PC-9 (cell line): Measurements from ENCODE around the gene CFAP73.

Experiments
- EZH2 ChIP-seq: fragments of 200-600 bp; sonication (generic); IDR thresholded peaks from 2 replicates; pipeline ENCODE4 v1.8.0; 2017; ENCODE audit warnings: antibody characterized with exemption, low read depth
- TF ChIP-seq, protein P1 (sequence below): fragments of 200-600 bp; sonication (generic); conservative IDR thresholded peaks from 2 replicates; pipeline ENCODE4 v1.6.1; 2017; ENCODE audit warnings: mixed run types, antibody characterized with exemption, mild to moderate bottlenecking, moderate library complexity

DNA sequence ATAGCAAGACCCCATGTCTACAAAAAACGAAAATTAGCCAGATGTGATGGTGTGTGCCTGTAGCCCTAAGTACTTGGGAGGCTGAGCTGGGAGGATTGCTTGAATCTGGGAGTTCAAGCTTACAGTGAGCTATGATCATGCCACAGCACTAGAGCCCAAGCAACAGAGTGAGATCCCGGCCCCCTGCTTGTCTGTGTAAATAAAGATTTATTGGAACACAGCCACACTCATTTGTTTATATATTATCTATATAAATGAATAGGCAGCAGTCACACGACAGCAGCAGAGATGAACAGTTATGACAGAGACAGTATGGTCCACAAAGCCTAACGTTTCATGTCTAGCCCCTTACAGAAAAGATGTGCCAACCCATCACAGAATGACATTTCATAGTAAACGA, 20.9 kb downstream of the CFAP73 start:
- TF ChIP-seq, protein P1, sequence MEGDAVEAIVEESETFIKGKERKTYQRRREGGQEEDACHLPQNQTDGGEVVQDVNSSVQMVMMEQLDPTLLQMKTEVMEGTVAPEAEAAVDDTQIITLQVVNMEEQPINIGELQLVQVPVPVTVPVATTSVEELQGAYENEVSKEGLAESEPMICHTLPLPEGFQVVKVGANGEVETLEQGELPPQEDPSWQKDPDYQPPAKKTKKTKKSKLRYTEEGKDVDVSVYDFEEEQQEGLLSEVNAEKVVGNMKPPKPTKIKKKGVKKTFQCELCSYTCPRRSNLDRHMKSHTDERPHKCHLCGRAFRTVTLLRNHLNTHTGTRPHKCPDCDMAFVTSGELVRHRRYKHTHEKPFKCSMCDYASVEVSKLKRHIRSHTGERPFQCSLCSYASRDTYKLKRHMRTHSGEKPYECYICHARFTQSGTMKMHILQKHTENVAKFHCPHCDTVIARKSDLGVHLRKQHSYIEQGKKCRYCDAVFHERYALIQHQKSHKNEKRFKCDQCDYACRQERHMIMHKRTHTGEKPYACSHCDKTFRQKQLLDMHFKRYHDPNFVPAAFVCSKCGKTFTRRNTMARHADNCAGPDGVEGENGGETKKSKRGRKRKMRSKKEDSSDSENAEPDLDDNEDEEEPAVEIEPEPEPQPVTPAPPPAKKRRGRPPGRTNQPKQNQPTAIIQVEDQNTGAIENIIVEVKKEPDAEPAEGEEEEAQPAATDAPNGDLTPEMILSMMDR: no peak
- no peak for TF ChIP-seq EZH2
